Neural crest cell (in vitro differentiated cells): ENCODE results near the gene ODAM. TPM values are rescaled to one million over a fixed set of nuclear protein-coding genes. Genes with fewer than 3 reads are reported as not detected.
"Not testable (repeated sequence)": the region's sequence is repeated elsewhere in the genome, so short reads cannot be mapped to it uniquely, and the experiment has no call there.

Source experiments
- DNase-seq: peaks from one replicate; pipeline ENCODE4 v3.0.0; 2021; ENCODE audit warnings: low read depth, mixed read lengths, low spot score
- H3K27ac Mint-ChIP-seq: one replicate; pipeline ENCODE4 v1.8.0; 2021; ENCODE audit warnings: mild to moderate bottlenecking, mixed read lengths; ENCODE audit not compliant: unreplicated experiment
- H3K27me3 Mint-ChIP-seq: 2 replicates; pipeline ENCODE4 v1.8.0; 2021; ENCODE audit warnings: low read depth, mild to moderate bottlenecking, mixed read lengths
- H3K36me3 Mint-ChIP-seq: 2 replicates; pipeline ENCODE4 v1.8.0; 2021; ENCODE audit warnings: low read depth, mild to moderate bottlenecking, mixed read lengths
- H3K4me1 Mint-ChIP-seq: 2 replicates; pipeline ENCODE4 v1.8.0; 2021; ENCODE audit warnings: mixed read lengths
- H3K4me3 Mint-ChIP-seq: one replicate; pipeline ENCODE4 v1.8.0; 2021; ENCODE audit warnings: mild to moderate bottlenecking, mixed read lengths
- H3K9me3 Mint-ChIP-seq: 2 replicates; pipeline ENCODE4 v1.8.0; 2021; ENCODE audit warnings: mixed read lengths
- CTCF ChIP-seq: fragments of 200-600 bp; sonication (generic); conservative IDR thresholded peaks from 2 replicates; pipeline ENCODE4 v1.5.0; 2021; ENCODE audit warnings: antibody characterized with exemption, mild to moderate bottlenecking
- total RNA-seq: library from RNA; stranded (reverse); gene quantifications from 2 replicates; pipeline ENCODE4 v1.2.1, GENCODE V29; 2021

ODAM gene
- total RNA-seq, 1 donor from 2014 or later, result not detected

GRCh38 chr4:70225824-70226223 lies 30.3 kb downstream of the ODAM start, which contains the start of gene FDCSP:
FDCSP (plus strand) TSS chr4:70226124; CDS start chr4:70231195, 5,071 bp downstream.
- H3K36me3 Mint-ChIP-seq, result no peaks in the 10 kb centered on the region
- H3K9me3 Mint-ChIP-seq, result peaks cover 2% of the 10 kb centered on the region
- no peaks in the 10 kb centered on the region for H3K27me3 Mint-ChIP-seq
- no peaks in the 10 kb centered on the region for H3K4me1 Mint-ChIP-seq
- no peak within 1 kb of the TSS for H3K27ac Mint-ChIP-seq
- no peak within 1 kb of the TSS for H3K4me3 Mint-ChIP-seq
- no peak for DNase-seq
- TF ChIP-seq CTCF, result no peak

- Mint-ChIP-seq H3K27ac (no peak overlapping the region), H3K4me3 (no peak overlapping the region), H3K9me3 (no peaks in the 10 kb centered on the region), H3K27me3 (no peaks in the 10 kb centered on the region), H3K4me1 (no peaks in the 10 kb centered on the region), H3K36me3 (no peaks in the 10 kb centered on the region)
- DNase-seq, result no peak
- no peak for TF ChIP-seq CTCF
Measured at GRCh38 chr4:70236125-70236524, 40.6 kb downstream of the ODAM start.

GRCh38 chr4:70239131-70239883 lies 43.8 kb downstream of the ODAM start:
- Mint-ChIP-seq H3K27me3 (no peaks in the 10 kb centered on the region), H3K9me3 (peaks cover 3% of the 10 kb centered on the region), H3K4me3 (no peak overlapping the region), H3K27ac (no peak overlapping the region), H3K36me3 (no peaks in the 10 kb centered on the region), H3K4me1 (no peaks in the 10 kb centered on the region)
- DNase-seq, result no peak
- no peak for TF ChIP-seq CTCF

GRCh38 chr4:70239884-70240591 lies 44.5 kb downstream of the ODAM start:
- no peak for TF ChIP-seq CTCF
- no peaks in the 10 kb centered on the region for H3K27me3 Mint-ChIP-seq
- H3K4me3 Mint-ChIP-seq, result no peak overlapping the region
- H3K4me1 Mint-ChIP-seq, result no peaks in the 10 kb centered on the region
- H3K36me3 Mint-ChIP-seq, result no peaks in the 10 kb centered on the region
- H3K9me3 Mint-ChIP-seq, result peaks cover 3% of the 10 kb centered on the region
- DNase-seq, result no peak
- no peak overlapping the region for H3K27ac Mint-ChIP-seq

- H3K9me3 Mint-ChIP-seq, H3K4me3 Mint-ChIP-seq, H3K36me3 Mint-ChIP-seq, DNase-seq, H3K27me3 Mint-ChIP-seq, H3K27ac Mint-ChIP-seq, H3K4me1 Mint-ChIP-seq: not testable (repeated sequence)
Measured at GRCh38 chr4:70242297-70242696, 46.8 kb downstream of the ODAM start, which contains the start of gene CSN3. CSN3 (plus strand) TSS chr4:70242597; CDS start chr4:70244820, 2,223 bp downstream.

- H3K4me1 Mint-ChIP-seq, result no peaks in the 10 kb centered on the region
- H3K27me3 Mint-ChIP-seq, result no peaks in the 10 kb centered on the region
- H3K9me3 Mint-ChIP-seq, result peaks cover 3% of the 10 kb centered on the region
- no peak for TF ChIP-seq CTCF
- no peak overlapping the region for H3K27ac Mint-ChIP-seq
- no peak overlapping the region for H3K4me3 Mint-ChIP-seq
- no peak for DNase-seq
- no peaks in the 10 kb centered on the region for H3K36me3 Mint-ChIP-seq
Measured at GRCh38 chr4:70243091-70243490, 47.6 kb downstream of the ODAM start.
